ENCODE results near the gene CPA2.

Gene CPA2

GRCh38 chr7:130290745-130291144, 24.1 kb downstream of the CPA2 start:
- H3F3A ChIP-seq (ENCODE audit: insufficient read depth), result no peaks in the 10 kb centered on the region
- H3K4me3 ChIP-seq (ENCODE audit: insufficient read depth, low read length, poor library complexity, severe bottlenecking), result no peak overlapping the region
- TF ChIP-seq CTCF (IDR thresholded peaks at IDR 0.05; ENCODE audit: insufficient read depth, low read length, poor library complexity, severe bottlenecking), result no peak
- TF ChIP-seq EZH2phosphoT487 (conservative IDR thresholded peaks at IDR 0.05; ENCODE audit: low read length), result no peak
- H3K9me2 ChIP-seq (replicated peaks; ENCODE audit: insufficient read depth, low read length), result no peaks in the 10 kb centered on the region
- H3K9ac ChIP-seq (ENCODE audit: low read length), result no peak overlapping the region
- no peak overlapping the region for H3K4me2 ChIP-seq (ENCODE audit: low read depth, low read length, poor library complexity, severe bottlenecking)
- H3K9me3 ChIP-seq (ENCODE audit: insufficient read depth, low read length), result no peaks in the 10 kb centered on the region
- no peaks in the 10 kb centered on the region for H3K36me3 ChIP-seq (ENCODE audit: low read length)
- H3K27me3 ChIP-seq (ENCODE audit: low read length), result no peaks in the 10 kb centered on the region
- no peak overlapping the region for H3K27ac ChIP-seq (ENCODE audit: low read depth, low read length)
- H2AFZ ChIP-seq (ENCODE audit: low read depth, low read length, severe bottlenecking), result no peak overlapping the region
- no peaks in the 10 kb centered on the region for H3K79me2 ChIP-seq (ENCODE audit: insufficient read depth, low read length)
- H4K20me1 ChIP-seq (ENCODE audit: low read depth, low read length), result no peaks in the 10 kb centered on the region

- Histone ChIP-seq H2AFZ (ENCODE audit: low read depth, low read length, severe bottlenecking) (no peak within 1 kb of the TSS), H3K4me2 (ENCODE audit: low read depth, low read length, poor library complexity, severe bottlenecking) (no peak within 1 kb of the TSS), H3K27me3 (ENCODE audit: low read length) (no peaks in the 10 kb centered on the region), H3K9me3 (ENCODE audit: insufficient read depth, low read length) (no peaks in the 10 kb centered on the region), H3K27ac (ENCODE audit: low read depth, low read length) (no peak within 1 kb of the TSS), H3K4me3 (ENCODE audit: insufficient read depth, low read length, poor library complexity, severe bottlenecking) (no peak within 1 kb of the TSS), H3K79me2 (ENCODE audit: insufficient read depth, low read length) (no peaks in the 10 kb centered on the region), H3K9me2 (replicated peaks; ENCODE audit: insufficient read depth, low read length) (no peaks in the 10 kb centered on the region), H3K9ac (ENCODE audit: low read length) (no peak within 1 kb of the TSS), H4K20me1 (ENCODE audit: low read depth, low read length) (no peaks in the 10 kb centered on the region), H3F3A (ENCODE audit: insufficient read depth) (no peaks in the 10 kb centered on the region), H3K36me3 (ENCODE audit: low read length) (no peaks in the 10 kb centered on the region)
- no peak for TF ChIP-seq EZH2phosphoT487 (conservative IDR thresholded peaks at IDR 0.05; ENCODE audit: low read length)
Observed at GRCh38 chr7:130292682-130293257, 26.1 kb downstream of the CPA2 start, which contains the start of gene CPA4. Gene CPA4 (plus strand): TSS chr7:130293161. CDS start chr7:130293181, 20 bp downstream.

- Histone ChIP-seq H3K9ac (ENCODE audit: low read length) (no peak overlapping the region), H3K9me3 (ENCODE audit: insufficient read depth, low read length) (no peaks in the 10 kb centered on the region), H3K79me2 (ENCODE audit: insufficient read depth, low read length) (no peaks in the 10 kb centered on the region), H3K27ac (ENCODE audit: low read depth, low read length) (no peak overlapping the region), H3K36me3 (ENCODE audit: low read length) (no peaks in the 10 kb centered on the region), H3K27me3 (ENCODE audit: low read length) (no peaks in the 10 kb centered on the region), H3K4me2 (ENCODE audit: low read depth, low read length, poor library complexity, severe bottlenecking) (no peak overlapping the region), H2AFZ (ENCODE audit: low read depth, low read length, severe bottlenecking) (no peak overlapping the region), H4K20me1 (ENCODE audit: low read depth, low read length) (no peaks in the 10 kb centered on the region), H3F3A (ENCODE audit: insufficient read depth) (no peaks in the 10 kb centered on the region), H3K4me3 (ENCODE audit: insufficient read depth, low read length, poor library complexity, severe bottlenecking) (no peak overlapping the region), H3K9me2 (replicated peaks; ENCODE audit: insufficient read depth, low read length) (no peaks in the 10 kb centered on the region)
- TF ChIP-seq EZH2phosphoT487 (conservative IDR thresholded peaks at IDR 0.05; ENCODE audit: low read length) (no peak), CTCF (IDR thresholded peaks at IDR 0.05; ENCODE audit: insufficient read depth, low read length, poor library complexity, severe bottlenecking) (no peak)
Observed at GRCh38 chr7:130293521-130293920, 26.9 kb downstream of the CPA2 start.

- no peak overlapping the region for H3K4me3 ChIP-seq (ENCODE audit: insufficient read depth, low read length, poor library complexity, severe bottlenecking)
- no peaks in the 10 kb centered on the region for H3K27me3 ChIP-seq (ENCODE audit: low read length)
- H3K36me3 ChIP-seq (ENCODE audit: low read length), result no peaks in the 10 kb centered on the region
- no peaks in the 10 kb centered on the region for H3K79me2 ChIP-seq (ENCODE audit: insufficient read depth, low read length)
- TF ChIP-seq EZH2phosphoT487 (conservative IDR thresholded peaks at IDR 0.05; ENCODE audit: low read length), result no peak
- TF ChIP-seq CTCF (IDR thresholded peaks at IDR 0.05; ENCODE audit: insufficient read depth, low read length, poor library complexity, severe bottlenecking), result no peak
- H3K9me3 ChIP-seq (ENCODE audit: insufficient read depth, low read length), result no peaks in the 10 kb centered on the region
- H3F3A ChIP-seq (ENCODE audit: insufficient read depth), result no peaks in the 10 kb centered on the region
- no peak overlapping the region for H3K9ac ChIP-seq (ENCODE audit: low read length)
- H3K4me2 ChIP-seq (ENCODE audit: low read depth, low read length, poor library complexity, severe bottlenecking), result no peak overlapping the region
- no peaks in the 10 kb centered on the region for H3K9me2 ChIP-seq (replicated peaks; ENCODE audit: insufficient read depth, low read length)
- H4K20me1 ChIP-seq (ENCODE audit: low read depth, low read length), result no peaks in the 10 kb centered on the region
- no peak overlapping the region for H2AFZ ChIP-seq (ENCODE audit: low read depth, low read length, severe bottlenecking)
- H3K27ac ChIP-seq (ENCODE audit: low read depth, low read length), result no peak overlapping the region
Observed at GRCh38 chr7:130294314-130294713, 27.7 kb downstream of the CPA2 start.
